Adrenal gland (tissue), 12 donors: ENCODE measurements around the gene KRT5. TPM values are rescaled to one million over a fixed set of nuclear protein-coding genes. Genes with fewer than 3 reads are reported as not detected.

Source experiments
- DNase-seq, 7 donors: peaks; one replicate each; pipeline ENCODE4 v3.0.0-alpha.2; 2019 to 2020
- H3K27ac ChIP-seq, 5 donors: fragments of 200-600 bp; sonication (generic) in 4 of 5; 1 replicate in 3 of 5; 2 replicates in 2 of 5; pipeline versions ENCODE4 v1.5.1 to v1.8.0; 2016 to 2020; ENCODE audit warnings: mild to moderate bottlenecking in 1 of 5
- H3K27me3 ChIP-seq: fragments of 200-600 bp; 2 replicates; pipeline ENCODE4 v1.8.0; 2021
- H3K36me3 ChIP-seq, 2 donors: fragments of 200-600 bp; replicated peaks in 1 of 2; 1 replicate in 1 of 2; 2 replicates in 1 of 2; pipeline versions ENCODE4 v1.5.1 to v1.8.0; 2018 to 2022
- H3K4me1 ChIP-seq, 2 donors: fragments of 200-600 bp; replicated peaks in 1 of 2; 1 replicate in 1 of 2; 2 replicates in 1 of 2; pipeline versions ENCODE4 v1.5.1 to v1.8.0; 2018 to 2021
- H3K4me3 ChIP-seq, 4 donors: fragments of 200-600 bp; sonication (generic) in 3 of 4; one replicate each; pipeline ENCODE4 v1.5.1; 2016 to 2018
- H3K9me3 ChIP-seq, 3 donors: fragments of 200-600 bp; sonication (generic) in 1 of 3; replicated peaks in 1 of 3; 1 replicate in 2 of 3; 2 replicates in 1 of 3; pipeline versions ENCODE4 v1.5.1 to v1.8.0; 2016 to 2021
- CTCF ChIP-seq, 6 experiments: fragments of 450-650 bp in 4 of 6; fragments of 200-600 bp in 2 of 6; sonication (generic) in 1 of 6; IDR thresholded peaks; 1 replicate in 5 of 6; 2 replicates in 1 of 6; pipeline versions ENCODE4 v1.5.1 to v1.8.0; 2016 to 2021; ENCODE audit warnings: antibody characterized with exemption in 6 of 6, mild to moderate bottlenecking in 2 of 6, moderate library complexity in 1 of 6
- POLR2A ChIP-seq, 2 donors: fragments of 450-650 bp; IDR thresholded peaks; one replicate each; pipeline ENCODE4 v1.6.1; 2017; ENCODE audit warnings: antibody characterized with exemption in 2 of 2, mild to moderate bottlenecking in 2 of 2, moderate library complexity in 1 of 2
- WGBS, 4 donors: extraction: QIAGEN DNeasy Blood & Tissue Kit in 2 of 4; methylation state at CpG; one replicate each; pipeline versions ENCODE4 v1.1.5 to v1.1.7; 2013 to 2017; 5-methylcytosine and 5-hydroxymethylcytosine counted together
- intact Hi-C, 2 donors: fragments of 100-400 bp; cut with DNase I; formaldehyde crosslinking; loops; one replicate each; pipeline versions ENCODE4 v1.14.1 to v1.15.0; 2022 to 2023
- polyA plus RNA-seq, 3 donors: library from polyadenylated mRNA; stranded (reverse); fragments of 200-250 nt in 2 of 3; fragments of 350-450 nt in 1 of 3; fragmentation: Illumina TruSeq in 1 of 3; extraction: RNeasy Lipid Tissue Mini Kit (QIAGEN cat#74804) in 1 of 3; gene quantifications; one replicate each; pipeline ENCODE4 v1.2.3, GENCODE V29; 2013 to 2014
- total RNA-seq, 9 donors: library from RNA; depleted of rRNA in 4 of 9; stranded (reverse); fragments of >200 nt in 4 of 9; fragments of 120-200 nt in 1 of 9; fragmentation: NEBNext Ultra II Directional in 1 of 9; extraction: Animal tissue kit (Norgen Biotek cat#: 25700) in 1 of 9; gene quantifications; one replicate each; pipeline versions ENCODE4 v1.1.0 to v1.2.4, GENCODE V29; 2013 to 2023
- donor health status: healthy with polysubstance abuse.
- donor health status: Bipolar disorder and iron deficiency.
- donor health status: DM: yes; HTN: yes; CAD: no.
- donor health status: DM: no; HTN: no; CAD: no.
- donor health status: DM: no; HTN: no; CAD: no.
- donor health status: DM: yes; HTN: yes; CAD: no.

Gene KRT5
- total and polyA plus RNA-seq, 12 donors, result 0.11 to 4.2 (median 0.58) TPM; not detected in 6

- no peaks in the 10 kb centered on the region for H3K27me3 ChIP-seq
- intact Hi-C loops, result no loop called here
- no peaks in the 10 kb centered on the region for H3K36me3 ChIP-seq
- H3K4me3 ChIP-seq, result no peak overlapping the region
- H3K27ac ChIP-seq, result no peak overlapping the region
- H3K9me3 ChIP-seq, result no peaks in the 10 kb centered on the region
- no peak for DNase-seq
- no peak for TF ChIP-seq CTCF (IDR thresholded peaks at IDR 0.05)
- no peak for TF ChIP-seq POLR2A (IDR thresholded peaks at IDR 0.05)
- 94 to 97% (median 96%) methylated on average over 5 of the region's 5 CpGs for WGBS, 4 donors
- no peaks in the 10 kb centered on the region for H3K4me1 ChIP-seq
These were observed 21.5 kb upstream of the KRT5 start for GRCh38 chr12:52541709-52542108.

GRCh38 chr12:52540531-52540930 is 20.3 kb upstream of the KRT5 start:
- no peak overlapping the region for H3K4me3 ChIP-seq
- H3K36me3 ChIP-seq, result no peaks in the 10 kb centered on the region
- no peaks in the 10 kb centered on the region for H3K4me1 ChIP-seq
- WGBS, 4 donors, result 89 to 97% (median 92%) methylated on average over 3 to 7 of the region's 7 CpGs
- no peaks in the 10 kb centered on the region for H3K9me3 ChIP-seq
- intact Hi-C loops, result no loop called here
- TF ChIP-seq POLR2A (IDR thresholded peaks at IDR 0.05) (no peak), CTCF (IDR thresholded peaks at IDR 0.05) (no peak)
- no peak overlapping the region for H3K27ac ChIP-seq
- H3K27me3 ChIP-seq, result no peaks in the 10 kb centered on the region
- DNase-seq, result no peak

GRCh38 chr12:52539821-52540173 is 19.6 kb upstream of the KRT5 start:
- intact Hi-C loops, result no loop called here
- H3K4me3 ChIP-seq, result no peak overlapping the region
- 82 to 93% (median 88%) methylated on average over 3 of the region's 3 CpGs for WGBS, 4 donors
- no peak for DNase-seq
- no peaks in the 10 kb centered on the region for H3K4me1 ChIP-seq
- H3K27me3 ChIP-seq, result no peaks in the 10 kb centered on the region
- no peaks in the 10 kb centered on the region for H3K9me3 ChIP-seq
- H3K36me3 ChIP-seq, result no peaks in the 10 kb centered on the region
- TF ChIP-seq POLR2A (IDR thresholded peaks at IDR 0.05) (no peak), CTCF (IDR thresholded peaks at IDR 0.05) (no peak)
- H3K27ac ChIP-seq, result no peak overlapping the region

- no peaks in the 10 kb centered on the region for H3K27me3 ChIP-seq
- no peak for DNase-seq
- H3K27ac ChIP-seq, result no peak overlapping the region
These were observed 19.1 kb upstream of the KRT5 start for GRCh38 chr12:52539083-52539820.

More at GRCh38 chr12:52539083-52539820, 19.1 kb upstream of the KRT5 start:
- H3K4me1 ChIP-seq, result no peaks in the 10 kb centered on the region
- H3K9me3 ChIP-seq, result no peaks in the 10 kb centered on the region
- intact Hi-C loops, result no loop called here
- H3K36me3 ChIP-seq, result no peaks in the 10 kb centered on the region
- TF ChIP-seq CTCF (IDR thresholded peaks at IDR 0.05) (no peak), POLR2A (IDR thresholded peaks at IDR 0.05) (no peak)
- no peak overlapping the region for H3K4me3 ChIP-seq
- 49 to 57% (median 52%) methylated on average over 5 of the region's 5 CpGs for WGBS, 4 donors
